GF-D8 (cell line): ENCODE data around the gene PIK3C2B.
A peak's percentile ranks its signal among the peaks of the same experiment; 100 is the strongest.
"Not testable (repeated sequence)": the region's sequence is repeated elsewhere in the genome, so short reads cannot be mapped to it uniquely, and the experiment has no call there.

ENCODE experiments used
- DNase-seq: peaks from one replicate; lab custom pipeline; 2025; lab: John Stamatoyannopoulos, UW

The PIK3C2B gene

GRCh38 chr1:204507317-204508105 is 12.9 kb upstream of the PIK3C2B start:
- DNase-seq = peak; percentile 22

GRCh38 chr1:204506969-204507316 is 12.3 kb upstream of the PIK3C2B start:
- DNase-seq = peak; percentile 80

GRCh38 chr1:204506201-204506968 is 11.8 kb upstream of the PIK3C2B start:
- peak; percentile 87 for DNase-seq

- peak; percentile 44 for DNase-seq
Measured at GRCh38 chr1:204505674-204506200, 11.1 kb upstream of the PIK3C2B start.

GRCh38 chr1:204503913-204504519 is 9.4 kb upstream of the PIK3C2B start:
- DNase-seq = peak; percentile 13

GRCh38 chr1:204503122-204503912 is 8.7 kb upstream of the PIK3C2B start:
- peak; percentile 66 for DNase-seq

GRCh38 chr1:204502241-204502640 is 7.6 kb upstream of the PIK3C2B start:
- no peak for DNase-seq

- DNase-seq = peak; percentile 24
Measured at GRCh38 chr1:204499511-204500468, 5.2 kb upstream of the PIK3C2B start.

- DNase-seq = peak; percentile 45
Measured at GRCh38 chr1:204498981-204499380, 4.4 kb upstream of the PIK3C2B start.

GRCh38 chr1:204495777-204496176 is 1.2 kb upstream of the PIK3C2B start:
- no peak for DNase-seq

GRCh38 chr1:204495078-204495753 is 611 bp upstream of the PIK3C2B start:
- DNase-seq = no peak

GRCh38 chr1:204493984-204494280 is 673 bp downstream of the PIK3C2B start:
- peak; percentile 64 for DNase-seq

- DNase-seq = peak; percentile 45
Measured at GRCh38 chr1:204493145-204493983, 1.2 kb downstream of the PIK3C2B start.

- DNase-seq = no peak
Measured at GRCh38 chr1:204491655-204492054, 3.0 kb downstream of the PIK3C2B start.

GRCh38 chr1:204487256-204487615 is 7.4 kb downstream of the PIK3C2B start:
- no peak for DNase-seq

- not testable (repeated sequence) for DNase-seq
Measured at GRCh38 chr1:204486513-204487255, 7.9 kb downstream of the PIK3C2B start.

- no peak for DNase-seq
Measured at GRCh38 chr1:204483791-204484190, 10.8 kb downstream of the PIK3C2B start.

GRCh38 chr1:204480515-204480914 is 14.1 kb downstream of the PIK3C2B start:
- peak; percentile 40 for DNase-seq
